B cell (primary cell): ENCODE measurements around the gene FLAD1. TPM values are rescaled to one million over a fixed set of nuclear protein-coding genes. Genes with fewer than 3 reads are reported as not detected.

Source experiments
- ATAC-seq: fragments of 200-7000 bp; cut with Tn5 transposase; one replicate; pipeline ENCODE4 v1.10.0; 2021; ENCODE audit warnings: low read depth, mild to moderate bottlenecking, moderate number of reproducible peaks, moderate library complexity
- CTCF ChIA-PET: fragments of 350-600 bp; sonication (Branson Sonifier 250); formaldehyde crosslinking; loops from one replicate; lab custom pipeline; 2021; ENCODE audit warnings: antibody characterized with exemption, inconsistent platforms; lab: Charles Lee
- POLR2A ChIA-PET: fragments of 350-600 bp; sonication (Branson Sonifier 250); formaldehyde crosslinking; loops from one replicate; lab custom pipeline; 2021; ENCODE audit warnings: antibody characterized with exemption; lab: Charles Lee
- DNase-seq: peaks from one replicate; pipeline ENCODE4 v3.0.0; 2013
- H2AFZ ChIP-seq: 2 replicates; pipeline ENCODE4 v1.6.1; 2012; ENCODE audit warnings: mild to moderate bottlenecking, low read depth, low read length; ENCODE audit not compliant: insufficient read depth, poor library complexity, severe bottlenecking
- H3K27ac ChIP-seq, 2 donors: 1 replicate in 1 of 2; 2 replicates in 1 of 2; pipeline ENCODE4 v1.5.1; 2012 to 2013; ENCODE audit warnings: low read length in 2 of 2, mild to moderate bottlenecking in 2 of 2, moderate library complexity in 1 of 2
- H3K27me3 ChIP-seq, 4 experiments: fragments of 200-600 bp in 1 of 4; sonication (generic) in 1 of 4; replicated peaks in 1 of 4; 1 replicate in 2 of 4; 2 replicates in 2 of 4; pipeline versions ENCODE4 v1.6.1 to v1.7.0; 2013 to 2016; ENCODE audit warnings: low read length in 3 of 4, mild to moderate bottlenecking in 2 of 4, mixed read lengths in 1 of 4, moderate library complexity in 1 of 4; ENCODE audit not compliant: insufficient read depth in 4 of 4, control insufficient read depth in 3 of 4; ENCODE audit errors: control extremely low read depth in 1 of 4
- H3K36me3 ChIP-seq, 2 experiments: replicated peaks in 1 of 2; 1 replicate in 1 of 2; 2 replicates in 1 of 2; pipeline versions ENCODE4 v1.6.1 to v1.7.1; 2013; ENCODE audit warnings: low read length in 1 of 2; ENCODE audit not compliant: insufficient read depth in 2 of 2, control insufficient read depth in 1 of 2; ENCODE audit errors: control extremely low read depth in 1 of 2, extremely low read depth in 1 of 2
- H3K4me1 ChIP-seq, 2 donors: fragments of 200-600 bp in 1 of 2; sonication (generic) in 1 of 2; 1 replicate in 1 of 2; 2 replicates in 1 of 2; pipeline versions ENCODE4 v1.5.1 to v1.6.1; 2013 to 2017; ENCODE audit warnings: low read length in 2 of 2; ENCODE audit not compliant: control insufficient read depth in 2 of 2, insufficient read depth in 2 of 2
- H3K4me2 ChIP-seq: replicated peaks from 2 replicates; pipeline ENCODE3; 2012; ENCODE audit warnings: mild to moderate bottlenecking, low read depth, low read length; ENCODE audit not compliant: poor library complexity, severe bottlenecking
- H3K4me3 ChIP-seq, 5 experiments: fragments of 200-600 bp in 1 of 5; sonication (generic) in 1 of 5; 1 replicate in 3 of 5; 2 replicates in 2 of 5; pipeline versions ENCODE4 v1.5.1 to v1.7.0; 2011 to 2016; ENCODE audit warnings: low read length in 4 of 5, mild to moderate bottlenecking in 4 of 5, low read depth in 2 of 5, control low read depth in 1 of 5, moderate library complexity in 1 of 5; ENCODE audit not compliant: insufficient read depth in 1 of 5; ENCODE audit errors: control extremely low read depth in 1 of 5, extremely low read depth in 1 of 5
- H3K79me2 ChIP-seq: fragments of 200-600 bp; sonication (generic); one replicate; pipeline ENCODE4 v1.6.0; 2016; ENCODE audit warnings: low read length; ENCODE audit not compliant: control insufficient read depth, insufficient read depth
- H3K9ac ChIP-seq: fragments of 200-600 bp; sonication (generic); 2 replicates; pipeline ENCODE4 v1.6.1; 2017; ENCODE audit warnings: mild to moderate bottlenecking, low read length, moderate library complexity
- H3K9me3 ChIP-seq, 3 donors: one replicate each; pipeline versions ENCODE4 v1.6.1 to v1.7.1; 2013; ENCODE audit warnings: low read length in 2 of 3; ENCODE audit not compliant: control insufficient read depth in 2 of 3, insufficient read depth in 1 of 3; ENCODE audit errors: control extremely low read depth in 1 of 3
- H4K20me1 ChIP-seq: 2 replicates; pipeline ENCODE4 v1.6.0; 2012; ENCODE audit warnings: mild to moderate bottlenecking, low read length; ENCODE audit not compliant: insufficient read depth, control insufficient read depth, poor library complexity, severe bottlenecking
- H3K27ac Mint-ChIP-seq: one replicate; pipeline ENCODE4 v1.8.0; 2021; ENCODE audit warnings: mixed read lengths
- H3K27me3 Mint-ChIP-seq: one replicate; pipeline ENCODE4 v1.8.0; 2021; ENCODE audit warnings: mixed read lengths
- H3K4me1 Mint-ChIP-seq: one replicate; pipeline ENCODE4 v1.8.0; 2021; ENCODE audit warnings: mixed read lengths
- H3K4me3 Mint-ChIP-seq: one replicate; pipeline ENCODE4 v1.8.0; 2021; ENCODE audit warnings: mixed read lengths
- H3K9me3 Mint-ChIP-seq: one replicate; pipeline ENCODE4 v1.8.0; 2022; ENCODE audit warnings: mixed read lengths; ENCODE audit not compliant: insufficient read depth
- CTCF ChIP-seq: fragments of 200-600 bp; IDR thresholded peaks from one replicate; pipeline ENCODE4 v1.8.0; 2022; ENCODE audit warnings: antibody characterized with exemption, mild to moderate bottlenecking
- EZH2 ChIP-seq: IDR thresholded peaks from 2 replicates; pipeline ENCODE4 v1.6.1; 2012; ENCODE audit warnings: borderline replicate concordance, low read depth, mild to moderate bottlenecking, moderate library complexity, low read length; ENCODE audit not compliant: insufficient read depth, poor library complexity, severe bottlenecking
- WGBS: methylation state at CpG from one replicate; pipeline ENCODE4 v1.1.5; 2013; ENCODE audit warnings: missing lambda C conversion rate; ENCODE audit not compliant: insufficient coverage; 5-methylcytosine and 5-hydroxymethylcytosine counted together
- intact Hi-C: fragments of 100-400 bp; cut with micrococcal nuclease; formaldehyde crosslinking; loops from one replicate; pipeline ENCODE4 v1.10.0; 2022
- polyA plus RNA-seq: library from polyadenylated mRNA; depleted of rRNA; stranded (reverse); fragments of >200 nt; gene quantifications from 2 replicates; pipeline ENCODE4 v1.2.3, GENCODE V29; 2012
- total RNA-seq, 2 donors: library from RNA; stranded (reverse); fragments of 120-200 nt in 1 of 2; gene quantifications; 1 replicate in 1 of 2; 2 replicates in 1 of 2; pipeline versions ENCODE4 v1.2.3 to v1.2.4, GENCODE V29; 2013 to 2022

The FLAD1 gene
- total and polyA plus RNA-seq, 2 donors (not counting 1 experiment from before 2014, with no cell fraction given), result 51.4 to 83.0 TPM

GRCh38 chr1:154937085-154937987 is 45.8 kb upstream of the FLAD1 start:
- Histone ChIP-seq H4K20me1 (peaks cover 3% of the 10 kb centered on the region), H2AFZ (peak overlapping the region; percentile 98), H3K27me3 (no peaks in the 10 kb centered on the region), H3K9ac (peak overlapping the region; percentile 93), H3K4me3 (peak overlapping the region; percentile 76 to 90 (median 80)), H3K4me1 (peaks cover 39 to 57% of the 10 kb centered on the region in 2 donors), H3K9me3 (no peaks in the 10 kb centered on the region), H3K4me2 (peak overlapping the region; percentile 80), H3K79me2 (peaks cover 42% of the 10 kb centered on the region), H3K36me3 (no peaks in the 10 kb centered on the region), H3K27ac (peak overlapping the region; percentile 98)
- intact Hi-C loops, result loop anchor here (1.0 to 5.0 kb wide), 12 partner anchors 18 to 920 kb away; partner anchors contain the start of genes ADAR, ATP8B2, CKS1B and EFNA4
- peaks cover 57% of the 10 kb centered on the region for H3K4me1 Mint-ChIP-seq
- POLR2A ChIA-PET, result interaction anchor here (0.7 to 1.7 kb wide), 12 partner anchors 14 to 717 kb away, joined by 3 to 9 read pairs (median 4); partner anchors contain the start of genes KCNN3, PBXIP1, PYGO2 and UBAP2L
- no peaks in the 10 kb centered on the region for H3K9me3 Mint-ChIP-seq
- no peaks in the 10 kb centered on the region for H3K27me3 Mint-ChIP-seq
- CTCF ChIA-PET, result interaction anchor here (0.6 to 2.9 kb wide), 25 partner anchors 8 to 609 kb away, joined by 3 to 30 read pairs (median 7); partner anchors contain the start of genes PBXIP1, PYGO2 and SHC1
- ATAC-seq, result peak; percentile 76
- peak overlapping the region; percentile 100 for H3K27ac Mint-ChIP-seq
- 0% methylated on average over 34 of the region's 36 CpGs for WGBS
- peak overlapping the region; percentile 97 for H3K4me3 Mint-ChIP-seq
- peak; percentile 97 for DNase-seq
- TF ChIP-seq CTCF, result no peak
- no peak for TF ChIP-seq EZH2
